HG02623 (cell line): ENCODE measurements around the gene XYLT1.

ENCODE experiments used
- ATAC-seq: cut with Tn5 transposase; IDR thresholded peaks from one replicate; pipeline ENCODE4 v1.9.1; 2021; ENCODE audit warnings: moderate library complexity; ENCODE audit not compliant: unreplicated experiment

The XYLT1 gene

DNA sequence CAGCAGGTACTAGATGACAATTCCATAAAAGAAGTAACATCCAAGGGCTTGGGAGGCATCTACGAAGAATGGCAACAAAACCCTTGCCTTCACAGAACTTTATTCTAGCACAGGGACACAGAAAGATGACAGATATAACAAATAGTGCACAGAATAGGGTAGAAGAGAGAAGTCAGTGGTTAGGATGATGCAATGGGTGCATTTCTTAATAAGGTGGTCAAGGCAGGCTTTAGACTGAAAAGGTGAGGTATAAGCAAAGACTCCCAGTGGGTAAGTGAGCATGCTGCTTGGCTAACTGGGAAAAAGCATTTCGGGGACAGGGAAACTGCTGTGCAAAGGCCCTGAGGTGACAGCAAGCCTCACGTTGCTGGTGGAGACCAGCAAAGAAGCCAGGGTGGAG, 175.9 kb downstream of the XYLT1 start:
- no peak for ATAC-seq

GRCh38 chr16:17293813-17294558, 176.8 kb downstream of the XYLT1 start:
- ATAC-seq, result no peak

GRCh38 chr16:17291289-17291688, 179.5 kb downstream of the XYLT1 start:
- no peak for ATAC-seq

DNA sequence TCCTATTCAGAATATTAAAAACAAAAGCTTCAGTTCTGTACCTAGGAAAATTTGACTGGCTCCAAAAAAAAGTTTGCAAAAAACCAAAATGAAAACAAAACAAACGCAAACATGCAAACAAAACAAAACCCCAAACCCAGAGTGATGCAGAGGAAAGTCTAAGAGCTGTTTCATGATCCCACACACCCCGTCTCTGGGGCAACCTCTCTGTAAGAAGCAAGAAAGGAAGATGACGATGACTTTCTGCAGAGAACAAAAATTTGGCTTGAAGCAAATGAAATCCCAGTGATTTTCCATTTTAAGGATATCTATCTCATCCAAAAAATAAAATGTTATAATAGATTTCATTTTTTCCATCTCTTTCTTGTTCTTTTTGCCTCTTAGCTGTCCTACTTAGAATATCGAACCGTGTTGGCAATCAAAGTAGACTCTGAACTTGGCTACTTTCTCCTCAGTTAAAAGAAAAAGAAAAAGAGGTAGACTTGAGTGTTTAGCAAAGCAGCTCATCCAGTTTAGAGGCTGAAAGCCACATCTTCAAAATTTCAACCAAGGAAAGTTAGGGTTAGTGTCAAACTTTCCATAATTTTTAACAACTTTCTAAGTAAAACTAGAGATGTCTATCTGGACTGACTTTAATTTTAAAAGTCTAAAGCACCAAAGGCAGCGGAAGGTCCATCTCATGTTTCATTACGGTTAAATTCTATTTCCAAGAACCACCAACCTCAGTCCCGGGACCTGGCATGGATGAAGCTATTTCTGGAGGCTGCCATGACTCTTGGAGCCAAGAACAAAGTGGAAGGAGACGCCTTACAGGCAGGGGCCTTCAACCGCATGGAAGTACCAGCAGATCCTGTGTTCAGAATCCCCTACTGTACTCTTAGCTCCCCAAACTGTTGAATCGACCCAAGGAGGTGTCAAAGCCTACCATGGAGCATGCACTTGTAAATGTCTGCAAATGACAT, 180.8 kb downstream of the XYLT1 start:
- ATAC-seq, result no peak

DNA sequence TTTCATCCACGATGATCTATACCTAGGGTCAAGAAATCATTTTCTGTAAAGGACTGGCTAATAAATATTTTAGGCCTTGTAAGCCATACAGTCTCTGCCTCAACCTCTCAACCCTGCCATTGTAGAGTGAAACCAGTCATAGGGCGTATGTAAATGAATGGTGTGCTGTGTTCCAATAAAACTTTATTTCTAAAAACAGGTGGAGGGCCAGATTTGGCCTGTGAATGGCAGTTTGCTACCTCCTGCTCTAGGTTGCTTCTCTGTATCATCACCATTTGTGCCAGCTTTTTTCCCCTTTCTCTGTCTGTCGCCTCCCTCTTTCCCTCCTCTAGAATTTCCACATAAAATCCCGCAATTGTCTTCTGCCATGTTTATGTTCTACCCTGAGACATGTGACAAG, 181.7 kb downstream of the XYLT1 start:
- ATAC-seq, result no peak

DNA sequence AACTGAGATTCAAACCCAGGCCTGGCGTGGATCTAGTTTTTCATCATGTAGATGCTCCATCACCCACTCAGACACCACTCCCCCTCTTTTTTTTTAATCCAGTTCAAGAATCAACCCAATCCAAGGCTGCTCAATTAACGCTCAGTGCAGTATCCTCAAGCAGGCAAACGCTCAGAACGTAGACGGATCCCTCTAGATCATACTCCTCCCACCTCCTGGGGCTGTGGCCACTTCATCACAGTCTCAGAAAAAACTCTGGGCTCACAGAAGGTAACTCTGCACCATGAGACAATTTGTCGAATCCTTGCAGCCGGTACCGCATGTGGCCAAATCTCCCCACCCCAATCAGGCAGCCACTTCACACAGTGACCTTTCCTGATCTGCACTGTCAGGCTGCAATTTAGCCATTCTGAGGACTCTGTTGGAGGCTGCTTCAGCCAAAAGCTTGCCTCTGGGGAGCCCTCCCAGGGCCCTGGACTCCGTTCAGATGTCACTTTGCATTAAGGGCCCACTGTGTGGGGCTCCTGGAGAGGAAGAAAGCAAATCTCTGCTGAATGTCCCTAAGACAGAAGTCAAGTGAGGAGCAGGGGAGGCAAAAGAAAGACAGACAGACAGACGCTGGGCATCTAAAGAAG, 183.5 kb downstream of the XYLT1 start:
- ATAC-seq, result no peak

GRCh38 chr16:17286443-17286842, 184.3 kb downstream of the XYLT1 start:
- ATAC-seq, result no peak

DNA sequence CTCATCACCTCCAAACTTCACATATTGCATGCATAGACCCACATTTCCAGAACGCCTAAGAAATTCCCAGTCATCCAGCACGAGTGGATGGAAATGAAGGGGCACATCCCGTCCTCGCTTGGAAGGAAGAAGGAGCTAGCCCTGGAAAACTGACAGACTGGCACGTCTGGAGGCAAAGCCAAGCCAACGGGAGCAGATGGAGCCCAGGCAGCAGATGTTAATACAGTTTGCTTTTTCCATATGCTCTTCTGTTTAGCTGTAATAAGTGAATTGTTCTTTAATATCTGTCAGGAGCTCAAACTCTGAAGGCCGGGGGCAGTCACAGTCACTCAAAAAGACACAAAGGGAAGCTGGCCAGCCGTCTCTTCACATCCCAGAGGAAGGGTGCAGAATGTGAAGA, 187.7 kb downstream of the XYLT1 start:
- ATAC-seq, result no peak

DNA sequence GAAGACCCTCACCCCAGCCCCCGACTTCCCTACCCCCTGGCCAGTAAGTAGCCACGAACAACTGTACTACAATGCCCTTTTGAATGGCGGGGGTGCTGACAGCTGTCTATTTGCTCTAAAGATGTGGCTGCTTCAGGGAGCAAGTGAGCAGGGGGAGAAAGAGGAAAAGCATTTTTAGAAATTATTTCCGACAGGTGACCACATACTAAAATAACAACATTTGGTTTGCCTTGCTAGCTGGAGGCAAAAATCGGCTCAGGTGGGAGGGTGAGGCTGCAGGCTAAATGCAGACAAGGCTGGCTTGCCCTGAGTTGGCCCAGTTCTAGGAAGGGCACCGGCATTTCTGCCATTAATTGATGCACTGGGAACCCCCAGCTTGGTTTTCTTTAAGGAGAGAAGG, 188.5 kb downstream of the XYLT1 start:
- no peak for ATAC-seq

DNA sequence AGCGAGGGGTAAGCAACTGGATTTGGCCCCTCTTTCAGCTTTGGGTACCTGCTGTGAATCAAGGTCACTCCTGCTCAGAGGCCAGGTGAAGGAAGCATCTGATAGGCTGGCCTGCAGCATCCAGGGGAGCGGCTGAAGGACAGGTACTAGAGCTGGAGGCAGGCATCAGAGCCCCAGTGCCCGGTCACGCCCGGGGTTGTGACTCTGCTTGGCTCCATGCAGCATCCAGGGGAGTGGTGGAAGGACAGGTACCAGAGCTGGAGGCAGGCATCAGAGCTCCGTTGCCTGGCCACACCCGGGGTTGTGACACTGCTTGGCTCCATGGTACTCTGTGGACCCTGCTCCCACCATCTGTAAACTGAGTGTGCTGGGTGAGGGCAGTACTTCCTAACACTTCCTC, 189.7 kb downstream of the XYLT1 start:
- no peak for ATAC-seq

- ATAC-seq, result no peak
Measured at GRCh38 chr16:17278988-17279387, 191.8 kb downstream of the XYLT1 start.

DNA sequence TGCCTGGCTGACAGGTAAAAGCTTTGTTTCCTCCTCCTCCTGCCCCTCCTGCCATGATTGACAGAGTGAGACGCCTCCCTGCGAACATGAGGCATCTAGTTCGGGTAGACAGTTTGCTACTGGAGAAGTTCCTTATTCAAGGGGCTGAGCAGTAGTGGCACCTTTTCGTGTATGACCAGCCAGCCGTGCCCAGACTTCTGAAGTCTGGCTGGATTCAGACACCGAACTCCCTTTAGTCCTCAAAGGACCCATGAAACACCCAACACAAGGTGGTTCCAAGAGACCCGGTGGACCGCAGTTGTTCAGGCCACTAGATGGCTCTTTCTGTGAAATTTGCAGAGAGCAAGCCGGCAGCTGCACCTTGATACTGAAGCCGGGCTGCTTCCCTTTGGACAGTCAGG, 192.8 kb downstream of the XYLT1 start:
- no peak for ATAC-seq

DNA sequence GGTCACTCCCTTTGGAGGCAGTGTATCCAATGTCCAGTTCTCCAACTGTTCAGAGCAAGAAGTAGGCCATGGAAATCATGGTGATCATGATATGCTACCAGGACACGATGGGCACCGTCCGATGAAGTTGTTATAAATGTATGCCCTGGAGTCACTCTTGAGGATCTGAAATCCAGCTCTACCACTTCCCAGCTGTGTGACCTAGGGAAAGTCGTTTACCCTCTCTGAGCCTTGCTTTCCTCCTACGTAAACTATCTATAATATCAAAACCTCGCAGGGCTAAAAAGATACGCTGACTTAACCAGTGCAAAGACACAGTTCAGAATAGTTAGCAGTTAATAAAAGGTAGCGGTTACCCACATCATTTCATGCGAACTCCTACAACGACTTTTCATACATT, 194.2 kb downstream of the XYLT1 start:
- ATAC-seq, result no peak

DNA sequence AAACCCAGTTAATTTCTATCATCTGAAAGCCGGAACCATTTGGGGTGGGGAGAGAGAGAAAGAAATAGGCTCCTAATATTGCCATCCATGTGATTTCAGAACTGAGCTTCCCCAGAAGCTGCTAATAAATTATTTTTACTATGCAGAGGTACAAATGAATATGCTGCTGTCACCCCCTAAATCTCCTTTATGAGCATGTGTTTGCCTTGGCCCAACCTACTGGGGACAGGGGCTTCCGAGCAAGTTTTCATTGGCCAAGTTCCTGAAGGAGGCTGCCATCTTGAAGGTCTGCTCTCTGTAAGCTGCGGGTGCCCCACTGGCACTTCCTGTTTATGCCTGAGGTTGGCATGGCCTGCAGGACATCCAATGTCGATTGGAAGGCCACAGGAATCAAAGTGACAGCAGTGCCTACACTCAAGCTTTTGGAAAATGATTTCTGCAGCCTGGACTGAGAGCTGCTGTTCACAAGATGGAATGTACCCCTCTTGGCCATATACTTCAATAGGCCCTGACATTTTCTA, 194.7 kb downstream of the XYLT1 start:
- ATAC-seq, result no peak

GRCh38 chr16:17275076-17276009, 195.4 kb downstream of the XYLT1 start:
- ATAC-seq, result no peak

DNA sequence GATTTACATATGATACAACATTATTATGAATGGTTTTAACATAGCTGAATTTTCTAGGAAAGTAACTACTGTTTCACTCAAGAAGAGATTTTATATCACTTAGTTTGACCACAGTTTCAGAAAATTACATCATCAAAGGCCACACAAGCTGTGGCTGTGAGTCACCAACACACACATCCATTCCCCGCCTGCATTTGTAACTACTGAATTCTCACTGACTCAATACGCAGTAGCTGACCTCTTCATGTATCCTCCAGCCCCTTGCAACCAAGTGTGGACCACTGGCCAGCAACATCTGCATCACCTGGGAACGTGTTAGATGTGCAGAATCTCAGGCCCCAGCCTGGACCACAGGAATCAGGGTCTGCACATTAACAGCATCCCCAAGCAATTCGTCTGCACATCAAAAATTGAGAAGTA, 197.6 kb downstream of the XYLT1 start:
- no peak for ATAC-seq

- no peak for ATAC-seq
Measured at GRCh38 chr16:17272716-17273115, 198.0 kb downstream of the XYLT1 start.

DNA sequence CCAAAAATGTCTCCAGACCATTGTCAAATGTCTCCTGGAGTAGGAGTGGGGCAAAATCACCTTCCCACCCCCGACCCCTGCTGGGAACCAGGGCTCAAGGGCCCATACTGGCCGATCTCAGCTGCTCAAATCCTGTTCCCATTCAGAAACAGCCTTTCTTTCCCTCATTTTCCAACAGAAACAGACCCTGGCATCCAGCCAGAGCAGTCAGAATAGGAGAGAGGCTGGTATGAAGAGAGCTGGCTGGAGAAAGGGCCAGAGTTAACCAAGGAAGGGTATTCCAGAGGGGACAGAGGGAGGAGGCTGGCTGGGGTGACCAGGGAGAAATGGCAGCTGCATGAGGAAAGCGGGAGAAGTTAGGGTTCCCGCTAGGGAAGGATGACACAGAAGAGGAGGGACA, 199.1 kb downstream of the XYLT1 start:
- ATAC-seq, result no peak

DNA sequence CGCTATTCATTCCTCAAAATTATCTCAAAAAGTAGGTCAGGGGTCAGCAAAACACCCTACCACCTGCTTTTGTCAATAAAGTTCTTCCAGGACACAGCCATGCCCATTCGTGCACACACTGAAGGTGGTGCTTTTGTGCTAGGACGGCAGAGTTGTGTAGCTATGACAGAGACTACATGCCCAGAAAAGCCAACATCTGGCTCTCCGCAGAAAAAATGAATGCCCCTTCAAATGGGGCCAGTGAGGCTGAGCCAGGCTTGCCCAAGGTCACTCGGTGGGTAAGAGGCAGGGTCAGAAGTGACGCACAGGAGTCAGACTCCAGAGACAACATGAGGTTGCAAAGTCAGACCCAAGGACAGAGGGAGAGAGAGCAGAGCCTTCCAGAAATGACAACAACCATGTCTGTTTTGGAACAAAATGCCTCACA, 200.1 kb downstream of the XYLT1 start:
- no peak for ATAC-seq

- no peak for ATAC-seq
Measured at GRCh38 chr16:17270111-17270510, 200.6 kb downstream of the XYLT1 start.
